ENCODE results near the gene LIN54.

GRCh38 chr4:82919386-82919785 lies 91.2 kb downstream of the LIN54 start:
- TF ChIP-seq ETV6 (CRISPR knock-in tag; conservative IDR thresholded peaks at IDR 0.05): no peak
- no peak for TF ChIP-seq ARNT2 (CRISPR knock-in tag; IDR thresholded peaks at IDR 0.05; ENCODE audit: low read depth)
- no peak for TF ChIP-seq ZBTB33 (CRISPR knock-in tag; IDR thresholded peaks at IDR 0.05)
- TF ChIP-seq POLR2A (IDR thresholded peaks at IDR 0.05; ENCODE audit: insufficient read depth in 1 of 2, low read depth in 2 of 2, low read length in 2 of 2): no peak
- no peak for TF ChIP-seq KLF16 (CRISPR knock-in tag; IDR thresholded peaks at IDR 0.05)
- TF ChIP-seq CTCF (CRISPR knock-in tag; IDR thresholded peaks at IDR 0.05): no peak
- TF ChIP-seq PTBP1 (IDR thresholded peaks at IDR 0.05; ENCODE audit: low read depth, low read length, poor library complexity, severe bottlenecking): no peak
- no peak for TF ChIP-seq EZH2 (conservative IDR thresholded peaks at IDR 0.05; ENCODE audit: low read depth, low read length)
- no peak for TF ChIP-seq IKZF1 (IDR thresholded peaks at IDR 0.05)
- no peak for TF ChIP-seq PAXIP1 (CRISPR knock-in tag; conservative IDR thresholded peaks at IDR 0.05)
